Activated T-helper 1 cell treated with anti-CD3 and anti-CD28 coated beads, Interleukin-2, amount 50 U/mL, for 16 hours (primary cell): ENCODE measurements around the gene NEK10.

Experiments used
- DNase-seq, 2 donors: peaks; one replicate each; pipeline ENCODE4 v3.0.0-alpha.2; 2020; ENCODE audit warnings: low read depth in 1 of 2, low spot score in 1 of 2

The NEK10 gene

GRCh38 chr3:27110020-27110419 is 259.2 kb downstream of the NEK10 start:
- no peak for DNase-seq

- DNase-seq, result no peak
Observed at GRCh38 chr3:27108322-27108721, 260.9 kb downstream of the NEK10 start.

GRCh38 chr3:27105904-27106303 is 263.3 kb downstream of the NEK10 start:
- DNase-seq, result no peak

- DNase-seq, result no peak
Observed at GRCh38 chr3:27097182-27097581, 272.0 kb downstream of the NEK10 start.

GRCh38 chr3:27095553-27096222 is 273.5 kb downstream of the NEK10 start:
- DNase-seq, result no peak

- DNase-seq, result no peak
Observed at GRCh38 chr3:27094721-27095120, 274.5 kb downstream of the NEK10 start.

GRCh38 chr3:27093771-27094170 is 275.4 kb downstream of the NEK10 start:
- DNase-seq, result no peak

GRCh38 chr3:27090275-27091041 is 278.7 kb downstream of the NEK10 start:
- DNase-seq, result no peak

GRCh38 chr3:27089645-27090044 is 279.5 kb downstream of the NEK10 start:
- DNase-seq, result no peak

- no peak for DNase-seq
Observed at GRCh38 chr3:27089068-27089467, 280.1 kb downstream of the NEK10 start.

- no peak for DNase-seq
Observed at GRCh38 chr3:27085829-27086730, 283.1 kb downstream of the NEK10 start.

GRCh38 chr3:27081992-27082607 is 287.1 kb downstream of the NEK10 start:
- no peak for DNase-seq

- DNase-seq, result no peak
Observed at GRCh38 chr3:27081566-27081965, 287.6 kb downstream of the NEK10 start.

- DNase-seq, result no peak
Observed at GRCh38 chr3:27080258-27080525, 289.0 kb downstream of the NEK10 start.

GRCh38 chr3:27079427-27080257 is 289.5 kb downstream of the NEK10 start:
- no peak for DNase-seq

- no peak for DNase-seq
Observed at GRCh38 chr3:27078246-27078913, 290.8 kb downstream of the NEK10 start.

GRCh38 chr3:27076815-27077630 is 292.2 kb downstream of the NEK10 start:
- DNase-seq, result no peak

GRCh38 chr3:27074914-27075313 is 294.3 kb downstream of the NEK10 start:
- no peak for DNase-seq

GRCh38 chr3:27073912-27074311 is 295.3 kb downstream of the NEK10 start:
- no peak for DNase-seq
